A549 (cell line): ENCODE measurements around the gene ISLR2.

Experiments used
- BHLHE40 ChIP-seq: IDR thresholded peaks from 2 replicates; pipeline ENCODE4 v1.6.1; 2012; ENCODE audit warnings: low read depth, low read length, inconsistent platforms
- CEBPB ChIP-seq, 2 experiments: fragments of >200 bp in 1 of 2; sonication (Bioruptor Twin) in 1 of 2; formaldehyde crosslinking in 1 of 2; IDR thresholded peaks; 2 replicates each; pipeline ENCODE4 v1.6.1; 2012 to 2016
- EHF ChIP-seq: fragments of 250-450 bp; sonication (Bioruptor Pico); IDR thresholded peaks from 2 replicates; pipeline ENCODE4 v1.5.0; 2020; ENCODE audit warnings: mild to moderate bottlenecking
- EP300 ChIP-seq, 2 experiments: fragments of >200 bp; sonication (Bioruptor Twin); formaldehyde crosslinking; IDR thresholded peaks; 2 replicates in 1 of 2; 3 replicates in 1 of 2; pipeline ENCODE4 v1.6.1; 2016 to 2017
- POLR2A ChIP-seq: IDR thresholded peaks from 2 replicates; pipeline ENCODE4 v1.6.1; 2012; ENCODE audit warnings: mild to moderate bottlenecking, low read length
- RAD21 ChIP-seq, 2 experiments: fragments of >200 bp in 1 of 2; sonication (Bioruptor Twin) in 1 of 2; formaldehyde crosslinking in 1 of 2; IDR thresholded peaks in 1 of 2; conservative IDR thresholded peaks in 1 of 2; 2 replicates in 1 of 2; 3 replicates in 1 of 2; pipeline ENCODE4 v1.6.1; 2012 to 2018; ENCODE audit warnings: inconsistent platforms in 1 of 2
- ZSCAN20 ChIP-seq: fragments of 250-450 bp; sonication (Bioruptor Pico); IDR thresholded peaks from 2 replicates; pipeline ENCODE4 v1.8.0; 2022; ENCODE audit warnings: mild to moderate bottlenecking, moderate library complexity
- TF ChIP-seq, protein P1 (sequence below): fragments of >200 bp; sonication (Bioruptor Twin); formaldehyde crosslinking; IDR thresholded peaks from 3 replicates; pipeline ENCODE4 v1.5.1; 2016

DNA sequence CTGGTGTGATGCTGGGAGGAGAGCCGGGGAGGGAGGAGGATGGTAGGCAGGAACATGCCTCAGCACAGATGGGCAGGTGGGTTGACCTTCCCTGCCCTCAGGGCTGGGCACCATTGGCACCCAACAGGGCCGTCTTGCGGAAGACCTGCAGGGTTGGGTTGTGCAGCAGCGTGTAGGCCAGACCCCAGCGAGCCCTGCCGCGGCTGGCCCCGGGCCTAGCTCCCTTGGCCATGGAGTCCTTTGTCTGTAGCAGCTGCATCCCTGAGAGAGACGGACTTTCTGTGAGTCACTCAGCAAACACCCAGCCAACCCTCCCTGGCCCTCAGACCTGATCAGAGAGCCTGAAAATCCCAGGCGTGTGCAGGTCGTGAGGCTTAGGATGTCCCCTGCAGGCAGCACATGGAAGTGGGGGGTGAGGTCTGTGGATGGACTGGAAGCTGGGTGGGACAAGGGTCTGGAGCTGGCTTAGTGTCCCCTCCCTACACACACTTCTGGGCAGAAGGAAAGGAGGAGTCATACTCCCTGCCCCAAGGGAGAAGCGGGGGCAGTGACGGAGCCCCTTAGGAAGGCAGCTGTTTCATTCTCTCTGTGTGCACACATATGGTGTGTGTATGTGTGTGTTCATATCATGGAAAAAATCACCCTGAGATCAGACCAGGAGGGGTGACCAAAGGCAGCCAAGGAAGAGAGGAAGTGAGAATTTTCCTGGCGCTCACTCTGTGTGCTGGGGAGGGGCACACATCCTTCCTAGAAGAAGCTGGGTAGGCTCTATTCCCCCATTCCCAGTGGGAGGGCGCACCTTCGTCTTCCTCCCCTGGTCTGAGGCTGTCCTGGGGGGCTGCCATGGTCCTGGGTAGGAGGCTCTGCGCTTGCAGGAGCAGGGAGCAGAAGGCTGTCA, 49.8 kb downstream of the ISLR2 start:
- TF ChIP-seq POLR2A (no peak), EHF (CRISPR knock-in tag) (no peak), BHLHE40 (no peak), CEBPB (IDR thresholded peaks at IDR 0.05) (no peak), EP300 (IDR thresholded peaks at IDR 0.05) (no peak), RAD21 (conservative IDR thresholded peaks at IDR 0.05 in 1 of 2, IDR thresholded peaks at IDR 0.05 in 1 of 2) (no peak), ZSCAN20 (CRISPR knock-in tag) (no peak)
- TF ChIP-seq, protein P1, sequence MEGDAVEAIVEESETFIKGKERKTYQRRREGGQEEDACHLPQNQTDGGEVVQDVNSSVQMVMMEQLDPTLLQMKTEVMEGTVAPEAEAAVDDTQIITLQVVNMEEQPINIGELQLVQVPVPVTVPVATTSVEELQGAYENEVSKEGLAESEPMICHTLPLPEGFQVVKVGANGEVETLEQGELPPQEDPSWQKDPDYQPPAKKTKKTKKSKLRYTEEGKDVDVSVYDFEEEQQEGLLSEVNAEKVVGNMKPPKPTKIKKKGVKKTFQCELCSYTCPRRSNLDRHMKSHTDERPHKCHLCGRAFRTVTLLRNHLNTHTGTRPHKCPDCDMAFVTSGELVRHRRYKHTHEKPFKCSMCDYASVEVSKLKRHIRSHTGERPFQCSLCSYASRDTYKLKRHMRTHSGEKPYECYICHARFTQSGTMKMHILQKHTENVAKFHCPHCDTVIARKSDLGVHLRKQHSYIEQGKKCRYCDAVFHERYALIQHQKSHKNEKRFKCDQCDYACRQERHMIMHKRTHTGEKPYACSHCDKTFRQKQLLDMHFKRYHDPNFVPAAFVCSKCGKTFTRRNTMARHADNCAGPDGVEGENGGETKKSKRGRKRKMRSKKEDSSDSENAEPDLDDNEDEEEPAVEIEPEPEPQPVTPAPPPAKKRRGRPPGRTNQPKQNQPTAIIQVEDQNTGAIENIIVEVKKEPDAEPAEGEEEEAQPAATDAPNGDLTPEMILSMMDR, result no peak
